Panc1 (cell line): ENCODE results near the gene HTRA2. TPM values are rescaled to one million over a fixed set of nuclear protein-coding genes. Genes with fewer than 3 reads are reported as not detected.

Experiments
- ATAC-seq: fragments of 200-7000 bp; cut with Tn5 transposase; 2 replicates; pipeline ENCODE4 v1.9.1; 2020; ENCODE audit warnings: mild to moderate bottlenecking, moderate library complexity
- BruUV-seq: library from RNA; stranded (reverse); fragments of 400-500 nt; replicated peaks from 2 replicates; lab custom pipeline; 2021; lab: Mats Ljungman, UMichigan
- CTCF ChIA-PET: fragments of 300-600 bp; sonication (Branson Sonifier 250); formaldehyde crosslinking; loops from one replicate; lab custom pipeline; 2022; ENCODE audit warnings: antibody characterized with exemption; lab: Charles Lee
- POLR2A ChIA-PET: fragments of 300-600 bp; sonication (Branson Sonifier 250); formaldehyde crosslinking; loops from one replicate; lab custom pipeline; 2022; ENCODE audit warnings: antibody characterized with exemption; lab: Charles Lee
- DNase-seq: peaks from one replicate; pipeline ENCODE4 v3.0.0-alpha.2; 2010; ENCODE audit warnings: low read depth, low spot score
- H3K27ac ChIP-seq: 2 replicates; pipeline ENCODE4 v1.5.1; 2011; ENCODE audit warnings: mild to moderate bottlenecking, low read length, inconsistent platforms
- H3K27me3 ChIP-seq: fragments of 200-500 bp; sonication (Bioruptor generic); 2 replicates; pipeline ENCODE4 v1.6.0; 2014; ENCODE audit warnings: low read length, inconsistent platforms; ENCODE audit not compliant: control insufficient read depth, insufficient read depth
- H3K36me3 ChIP-seq: fragments of 200-500 bp; sonication (Bioruptor generic); 2 replicates; pipeline ENCODE4 v1.5.1; 2014; ENCODE audit warnings: inconsistent platforms, mild to moderate bottlenecking, low read length, moderate library complexity; ENCODE audit not compliant: control insufficient read depth, insufficient read depth
- H3K4me1 ChIP-seq: 2 replicates; pipeline ENCODE4 v1.5.1; 2011; ENCODE audit warnings: inconsistent platforms, mild to moderate bottlenecking, low read length, moderate library complexity; ENCODE audit not compliant: control insufficient read depth, insufficient read depth
- H3K4me3 ChIP-seq, 2 experiments: 2 replicates each; pipeline ENCODE4 v1.5.1; 2011 to 2012; ENCODE audit warnings: low read depth in 2 of 2, low read length in 2 of 2, mild to moderate bottlenecking in 2 of 2, inconsistent platforms in 1 of 2, moderate library complexity in 1 of 2
- H3K9me3 ChIP-seq: fragments of 200-500 bp; sonication (Bioruptor generic); 2 replicates; pipeline ENCODE4 v1.5.1; 2014; ENCODE audit warnings: low read depth, mild to moderate bottlenecking, inconsistent platforms, low read length, moderate library complexity; ENCODE audit not compliant: control insufficient read depth, insufficient read depth
- POLR2AphosphoS5 ChIP-seq: IDR thresholded peaks from 2 replicates; pipeline ENCODE4 v1.6.1; 2012; ENCODE audit warnings: mild to moderate bottlenecking, low read depth, low read length, moderate library complexity
- SIN3A ChIP-seq: IDR thresholded peaks from 2 replicates; pipeline ENCODE4 v1.6.1; 2012; ENCODE audit warnings: low read depth, mild to moderate bottlenecking, low read length, moderate library complexity, borderline replicate concordance; ENCODE audit not compliant: insufficient read depth
- TCF7L2 ChIP-seq: IDR thresholded peaks from 2 replicates; pipeline ENCODE4 v1.6.1; 2011; ENCODE audit warnings: mild to moderate bottlenecking, low read depth, low read length, inconsistent platforms
- in situ Hi-C: cut with HindIII; loops from 2 replicates; pipeline ENCODE4 v1.10.0; 2016; ENCODE audit warnings: low sequenced_read_pairs, low pct_unique_long_range_greater_than_20kb
- intact Hi-C: fragments of 100-400 bp; cut with micrococcal nuclease; formaldehyde crosslinking; loops from one replicate; pipeline ENCODE4 v1.10.0; 2022; ENCODE audit not compliant: unreplicated experiment
- total RNA-seq: library from RNA; stranded (reverse); gene quantifications from one replicate; pipeline ENCODE4 v1.2.1, GENCODE V29; 2021; ENCODE audit not compliant: unreplicated experiment
- TF ChIP-seq, protein P1 (sequence below): fragments of 450-650 bp; IDR thresholded peaks from 2 replicates; pipeline ENCODE4 v1.5.1; 2017; ENCODE audit warnings: mild to moderate bottlenecking
- TF ChIP-seq, protein P2 (sequence below), 2 experiments: IDR thresholded peaks; 2 replicates each; pipeline ENCODE4 v1.6.1; 2011 to 2012; ENCODE audit warnings: low read depth in 2 of 2, control low read depth in 1 of 2, low read length in 1 of 2, mild to moderate bottlenecking in 1 of 2, moderate library complexity in 1 of 2; ENCODE audit not compliant: insufficient read depth in 1 of 2

Gene HTRA2
- total RNA-seq, 1 experiment from 2014 or later = 21.2 TPM

DNA sequence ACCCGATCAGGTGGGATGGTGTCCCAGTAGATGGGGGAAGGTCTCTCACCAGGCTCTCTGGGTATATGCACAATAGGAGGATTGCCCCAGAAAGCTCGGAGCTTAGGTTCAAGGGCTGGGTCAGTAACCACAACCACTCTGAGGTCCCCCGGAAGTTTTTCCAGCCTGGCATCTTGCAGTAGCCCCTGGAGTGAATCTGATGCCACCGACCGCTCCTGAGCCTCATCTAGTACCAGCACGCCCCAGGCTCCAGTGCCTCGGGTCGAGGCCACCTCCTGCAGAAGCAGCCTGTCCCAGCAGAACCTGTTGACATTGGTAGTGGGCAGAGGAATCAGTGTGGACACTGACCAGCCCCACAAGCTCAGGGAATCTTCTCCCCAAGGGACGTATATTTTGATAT, 5.7 kb upstream of the HTRA2 start:
- in situ Hi-C loops (no loop called here), intact Hi-C loops (no loop called here)
- Histone ChIP-seq H3K27ac (no peak overlapping the region), H3K27me3 (no peaks in the 10 kb centered on the region), H3K4me1 (peaks cover 6% of the 10 kb centered on the region), H3K9me3 (no peaks in the 10 kb centered on the region), H3K36me3 (no peaks in the 10 kb centered on the region; the same call in none of the 2 replicates), H3K4me3 (no peak overlapping the region)
- TF ChIP-seq TCF7L2 (no peak), POLR2AphosphoS5 (no peak), SIN3A (no peak)
- TF ChIP-seq, protein P1, sequence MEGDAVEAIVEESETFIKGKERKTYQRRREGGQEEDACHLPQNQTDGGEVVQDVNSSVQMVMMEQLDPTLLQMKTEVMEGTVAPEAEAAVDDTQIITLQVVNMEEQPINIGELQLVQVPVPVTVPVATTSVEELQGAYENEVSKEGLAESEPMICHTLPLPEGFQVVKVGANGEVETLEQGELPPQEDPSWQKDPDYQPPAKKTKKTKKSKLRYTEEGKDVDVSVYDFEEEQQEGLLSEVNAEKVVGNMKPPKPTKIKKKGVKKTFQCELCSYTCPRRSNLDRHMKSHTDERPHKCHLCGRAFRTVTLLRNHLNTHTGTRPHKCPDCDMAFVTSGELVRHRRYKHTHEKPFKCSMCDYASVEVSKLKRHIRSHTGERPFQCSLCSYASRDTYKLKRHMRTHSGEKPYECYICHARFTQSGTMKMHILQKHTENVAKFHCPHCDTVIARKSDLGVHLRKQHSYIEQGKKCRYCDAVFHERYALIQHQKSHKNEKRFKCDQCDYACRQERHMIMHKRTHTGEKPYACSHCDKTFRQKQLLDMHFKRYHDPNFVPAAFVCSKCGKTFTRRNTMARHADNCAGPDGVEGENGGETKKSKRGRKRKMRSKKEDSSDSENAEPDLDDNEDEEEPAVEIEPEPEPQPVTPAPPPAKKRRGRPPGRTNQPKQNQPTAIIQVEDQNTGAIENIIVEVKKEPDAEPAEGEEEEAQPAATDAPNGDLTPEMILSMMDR = no peak
- TF ChIP-seq, protein P2, sequence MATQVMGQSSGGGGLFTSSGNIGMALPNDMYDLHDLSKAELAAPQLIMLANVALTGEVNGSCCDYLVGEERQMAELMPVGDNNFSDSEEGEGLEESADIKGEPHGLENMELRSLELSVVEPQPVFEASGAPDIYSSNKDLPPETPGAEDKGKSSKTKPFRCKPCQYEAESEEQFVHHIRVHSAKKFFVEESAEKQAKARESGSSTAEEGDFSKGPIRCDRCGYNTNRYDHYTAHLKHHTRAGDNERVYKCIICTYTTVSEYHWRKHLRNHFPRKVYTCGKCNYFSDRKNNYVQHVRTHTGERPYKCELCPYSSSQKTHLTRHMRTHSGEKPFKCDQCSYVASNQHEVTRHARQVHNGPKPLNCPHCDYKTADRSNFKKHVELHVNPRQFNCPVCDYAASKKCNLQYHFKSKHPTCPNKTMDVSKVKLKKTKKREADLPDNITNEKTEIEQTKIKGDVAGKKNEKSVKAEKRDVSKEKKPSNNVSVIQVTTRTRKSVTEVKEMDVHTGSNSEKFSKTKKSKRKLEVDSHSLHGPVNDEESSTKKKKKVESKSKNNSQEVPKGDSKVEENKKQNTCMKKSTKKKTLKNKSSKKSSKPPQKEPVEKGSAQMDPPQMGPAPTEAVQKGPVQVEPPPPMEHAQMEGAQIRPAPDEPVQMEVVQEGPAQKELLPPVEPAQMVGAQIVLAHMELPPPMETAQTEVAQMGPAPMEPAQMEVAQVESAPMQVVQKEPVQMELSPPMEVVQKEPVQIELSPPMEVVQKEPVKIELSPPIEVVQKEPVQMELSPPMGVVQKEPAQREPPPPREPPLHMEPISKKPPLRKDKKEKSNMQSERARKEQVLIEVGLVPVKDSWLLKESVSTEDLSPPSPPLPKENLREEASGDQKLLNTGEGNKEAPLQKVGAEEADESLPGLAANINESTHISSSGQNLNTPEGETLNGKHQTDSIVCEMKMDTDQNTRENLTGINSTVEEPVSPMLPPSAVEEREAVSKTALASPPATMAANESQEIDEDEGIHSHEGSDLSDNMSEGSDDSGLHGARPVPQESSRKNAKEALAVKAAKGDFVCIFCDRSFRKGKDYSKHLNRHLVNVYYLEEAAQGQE (IDR thresholded peaks at IDR 0.05; ENCODE audit: insufficient read depth in 1 of 2, low read depth in 2 of 2, low read length in 1 of 2) = no peak
- ATAC-seq (no peak), DNase-seq (no peak)
- no TSS peak for BruUV-seq
- CTCF ChIA-PET = no interaction called here
- POLR2A ChIA-PET = no interaction called here

DNA sequence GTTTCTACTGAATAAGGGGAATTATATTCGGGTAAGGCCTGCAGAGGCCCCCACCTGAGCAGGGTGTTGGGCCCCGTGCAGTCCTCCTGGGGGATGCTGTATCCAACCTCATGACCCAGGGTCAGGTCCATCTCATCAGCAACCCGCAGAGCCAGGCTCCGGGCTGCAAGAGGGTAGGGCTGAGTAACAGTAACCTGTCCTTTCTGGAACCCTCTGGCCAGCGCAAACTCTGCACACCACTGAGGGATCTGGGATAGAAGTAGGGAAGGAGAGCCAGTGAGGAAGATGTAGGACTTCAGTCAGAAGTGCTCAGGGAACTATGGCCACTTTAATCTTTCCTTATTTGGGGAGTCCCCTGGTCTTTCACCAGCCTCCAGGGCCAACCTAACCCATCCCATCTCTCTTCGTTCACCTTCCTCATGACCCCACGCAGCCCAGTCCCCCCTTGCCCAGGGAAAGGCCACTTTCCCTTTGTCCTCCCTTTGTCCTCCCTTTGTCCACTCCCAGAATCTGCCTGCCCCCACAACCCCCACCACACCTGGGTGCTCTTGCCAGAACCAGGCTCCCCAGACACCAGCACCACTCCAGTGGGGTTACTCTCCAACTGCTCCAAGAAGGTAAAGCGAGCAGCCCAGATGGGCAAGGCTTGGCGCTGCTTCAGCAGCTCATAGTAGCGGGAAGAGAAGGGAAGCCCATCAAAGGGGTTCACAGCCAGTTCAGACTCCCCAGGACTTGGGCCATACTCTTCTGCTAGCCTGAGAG, 4.6 kb upstream of the HTRA2 start:
- Histone ChIP-seq H3K4me3 (no peak overlapping the region), H3K4me1 (peaks cover 6% of the 10 kb centered on the region), H3K9me3 (no peaks in the 10 kb centered on the region), H3K27me3 (no peaks in the 10 kb centered on the region), H3K27ac (no peak overlapping the region), H3K36me3 (peaks cover 3% of the 10 kb centered on the region)
- in situ Hi-C loops = no loop called here
- intact Hi-C loops = no loop called here
- ATAC-seq (no peak), DNase-seq (no peak)
- POLR2A ChIA-PET = no interaction called here
- TF ChIP-seq POLR2AphosphoS5 (no peak), TCF7L2 (no peak), SIN3A (no peak)
- TF ChIP-seq, protein P1 = no peak
- TF ChIP-seq, protein P2 (IDR thresholded peaks at IDR 0.05; ENCODE audit: insufficient read depth in 1 of 2, low read depth in 2 of 2, low read length in 1 of 2) = no peak
- CTCF ChIA-PET = no interaction called here
- no TSS peak for BruUV-seq
